IPS-20b (cell line): ENCODE measurements around the gene LYPLAL1.
"Not testable (repeated sequence)": the region's sequence is repeated elsewhere in the genome, so short reads cannot be mapped to it uniquely, and the experiment has no call there.

Source experiments
- H3K27ac ChIP-seq: one replicate; pipeline ENCODE4 v1.5.1; 2013; ENCODE audit warnings: low read length
- H3K27me3 ChIP-seq: 2 replicates; pipeline ENCODE4 v1.6.1; 2013; ENCODE audit warnings: mild to moderate bottlenecking, low read length, inconsistent platforms; ENCODE audit not compliant: insufficient read depth
- H3K36me3 ChIP-seq: 2 replicates; pipeline ENCODE4 v1.6.1; 2013; ENCODE audit warnings: low read depth, mild to moderate bottlenecking, inconsistent platforms, low read length, moderate library complexity; ENCODE audit not compliant: insufficient read depth
- H3K4me1 ChIP-seq: 2 replicates; pipeline ENCODE4 v1.6.1; 2013; ENCODE audit warnings: mild to moderate bottlenecking, control low read depth, inconsistent platforms, low read length, moderate library complexity; ENCODE audit not compliant: insufficient read depth
- H3K4me3 ChIP-seq: 2 replicates; pipeline ENCODE4 v1.5.1; 2013; ENCODE audit warnings: mild to moderate bottlenecking, low read length, inconsistent platforms
- H3K9ac ChIP-seq: 2 replicates; pipeline ENCODE4 v1.6.1; 2013; ENCODE audit warnings: low read depth, mild to moderate bottlenecking, inconsistent platforms, low read length, moderate library complexity
- H3K9me3 ChIP-seq: 2 replicates; pipeline ENCODE4 v1.6.1; 2013; ENCODE audit warnings: mild to moderate bottlenecking, low read depth, low read length, inconsistent platforms; ENCODE audit not compliant: insufficient read depth

LYPLAL1 gene

GRCh38 chr1:219188331-219188803 is 14.7 kb downstream of the LYPLAL1 start:
- no peaks in the 10 kb centered on the region; the same call in 1 of the 2 replicates for H3K4me1 ChIP-seq
- H3K27ac ChIP-seq, result no peak overlapping the region
- H3K9me3 ChIP-seq, result no peaks in the 10 kb centered on the region
- H3K4me3 ChIP-seq, result no peak overlapping the region
- no peaks in the 10 kb centered on the region for H3K27me3 ChIP-seq
- H3K36me3 ChIP-seq, result no peaks in the 10 kb centered on the region
- H3K9ac ChIP-seq, result no peak overlapping the region

- Histone ChIP-seq H3K4me3 (no peak overlapping the region), H3K27me3 (no peaks in the 10 kb centered on the region), H3K27ac (no peak overlapping the region), H3K9ac (no peak overlapping the region), H3K4me1 (no peaks in the 10 kb centered on the region; the same call in 1 of the 2 replicates), H3K36me3 (no peaks in the 10 kb centered on the region), H3K9me3 (no peaks in the 10 kb centered on the region)
These were observed 15.5 kb downstream of the LYPLAL1 start for GRCh38 chr1:219189021-219189824.

- Histone ChIP-seq H3K4me3 (no peak overlapping the region), H3K9me3 (no peaks in the 10 kb centered on the region), H3K36me3 (no peaks in the 10 kb centered on the region), H3K4me1 (no peaks in the 10 kb centered on the region), H3K27ac (no peak overlapping the region), H3K9ac (no peak overlapping the region), H3K27me3 (no peaks in the 10 kb centered on the region)
These were observed 16.3 kb downstream of the LYPLAL1 start for GRCh38 chr1:219189952-219190351.

GRCh38 chr1:219190605-219191004 is 16.9 kb downstream of the LYPLAL1 start:
- Histone ChIP-seq H3K36me3 (no peaks in the 10 kb centered on the region), H3K9me3 (no peaks in the 10 kb centered on the region), H3K27ac (no peak overlapping the region)

GRCh38 chr1:219195833-219196232 is 22.2 kb downstream of the LYPLAL1 start:
- not testable (repeated sequence) for H3K27me3 ChIP-seq, H3K4me1 ChIP-seq, H3K9me3 ChIP-seq, H3K36me3 ChIP-seq, H3K27ac ChIP-seq, H3K4me3 ChIP-seq, H3K9ac ChIP-seq

More at GRCh38 chr1:219190605-219191004, 16.9 kb downstream of the LYPLAL1 start:
- Histone ChIP-seq H3K9ac (no peak overlapping the region), H3K4me1 (no peaks in the 10 kb centered on the region), H3K4me3 (no peak overlapping the region), H3K27me3 (no peaks in the 10 kb centered on the region)

- Histone ChIP-seq H3K9ac (no peak overlapping the region), H3K9me3 (no peaks in the 10 kb centered on the region), H3K4me3 (no peak overlapping the region), H3K4me1 (no peaks in the 10 kb centered on the region), H3K36me3 (no peaks in the 10 kb centered on the region), H3K27ac (no peak overlapping the region), H3K27me3 (no peaks in the 10 kb centered on the region)
These were observed 28.0 kb downstream of the LYPLAL1 start for GRCh38 chr1:219201656-219202055.

GRCh38 chr1:219202567-219202966 is 28.9 kb downstream of the LYPLAL1 start:
- H3K9ac ChIP-seq, result no peak overlapping the region
- no peak overlapping the region for H3K4me3 ChIP-seq
- no peaks in the 10 kb centered on the region for H3K36me3 ChIP-seq
- no peaks in the 10 kb centered on the region for H3K4me1 ChIP-seq
- H3K27ac ChIP-seq, result no peak overlapping the region
- no peaks in the 10 kb centered on the region for H3K9me3 ChIP-seq
- no peaks in the 10 kb centered on the region for H3K27me3 ChIP-seq

- H3K4me1 ChIP-seq, result no peaks in the 10 kb centered on the region
- H3K27me3 ChIP-seq, result no peaks in the 10 kb centered on the region
- no peak overlapping the region for H3K9ac ChIP-seq
- no peaks in the 10 kb centered on the region for H3K9me3 ChIP-seq
- no peak overlapping the region for H3K4me3 ChIP-seq
- H3K27ac ChIP-seq, result no peak overlapping the region
- H3K36me3 ChIP-seq, result no peaks in the 10 kb centered on the region
These were observed 32.7 kb downstream of the LYPLAL1 start for GRCh38 chr1:219206350-219206749.

GRCh38 chr1:219209578-219209977 is 35.9 kb downstream of the LYPLAL1 start:
- Histone ChIP-seq H3K27ac (no peak overlapping the region), H3K4me1 (no peaks in the 10 kb centered on the region), H3K36me3 (no peaks in the 10 kb centered on the region), H3K9me3 (no peaks in the 10 kb centered on the region), H3K27me3 (no peaks in the 10 kb centered on the region), H3K9ac (no peak overlapping the region), H3K4me3 (no peak overlapping the region)

- H3K27me3 ChIP-seq, result no peaks in the 10 kb centered on the region
- H3K9ac ChIP-seq, result no peak overlapping the region
- H3K27ac ChIP-seq, result no peak overlapping the region
- H3K9me3 ChIP-seq, result no peaks in the 10 kb centered on the region
- H3K4me1 ChIP-seq, result no peaks in the 10 kb centered on the region
- no peak overlapping the region for H3K4me3 ChIP-seq
- no peaks in the 10 kb centered on the region for H3K36me3 ChIP-seq
These were observed 36.4 kb downstream of the LYPLAL1 start for GRCh38 chr1:219210067-219210466.

GRCh38 chr1:219215477-219215876 is 41.8 kb downstream of the LYPLAL1 start:
- Histone ChIP-seq H3K4me3 (no peak overlapping the region), H3K27me3 (no peaks in the 10 kb centered on the region)

GRCh38 chr1:219220945-219221344 is 47.3 kb downstream of the LYPLAL1 start:
- Histone ChIP-seq H3K9ac (no peak overlapping the region), H3K4me1 (no peaks in the 10 kb centered on the region), H3K36me3 (no peaks in the 10 kb centered on the region), H3K27ac (no peak overlapping the region), H3K27me3 (no peaks in the 10 kb centered on the region), H3K9me3 (no peaks in the 10 kb centered on the region), H3K4me3 (no peak overlapping the region)

More at GRCh38 chr1:219215477-219215876, 41.8 kb downstream of the LYPLAL1 start:
- Histone ChIP-seq H3K36me3 (no peaks in the 10 kb centered on the region), H3K27ac (no peak overlapping the region), H3K9ac (no peak overlapping the region), H3K4me1 (no peaks in the 10 kb centered on the region), H3K9me3 (no peaks in the 10 kb centered on the region)
